Activated CD8-positive, alpha-beta T cell treated with anti-CD3 and anti-CD28 coated beads for 36 hours (primary cell): ENCODE measurements around the gene MYO3B. TPM values are rescaled to one million over a fixed set of nuclear protein-coding genes. Genes with fewer than 3 reads are reported as not detected.

Source experiments
- ATAC-seq: fragments of 200-7000 bp; cut with Tn5 transposase; one replicate; pipeline ENCODE4 v1.10.0; 2021; ENCODE audit warnings: mild to moderate bottlenecking, moderate library complexity
- CTCF ChIA-PET: fragments of 350-600 bp; sonication (Branson Sonifier 250); formaldehyde crosslinking; loops from one replicate; lab custom pipeline; 2021; ENCODE audit warnings: antibody characterized with exemption; lab: Charles Lee
- POLR2A ChIA-PET: fragments of 350-600 bp; sonication (Branson Sonifier 250); formaldehyde crosslinking; loops from one replicate; lab custom pipeline; 2021; ENCODE audit warnings: antibody characterized with exemption; lab: Charles Lee
- DNase-seq: peaks from one replicate; pipeline ENCODE4 v3.0.0-alpha.2; 2020
- H3K27ac Mint-ChIP-seq: one replicate; pipeline ENCODE4 v1.8.0; 2021; ENCODE audit warnings: mild to moderate bottlenecking, mixed read lengths
- H3K27me3 Mint-ChIP-seq: one replicate; pipeline ENCODE4 v1.8.0; 2021; ENCODE audit warnings: mixed read lengths
- H3K36me3 Mint-ChIP-seq: one replicate; pipeline ENCODE4 v1.8.0; 2021; ENCODE audit warnings: low read depth, mixed read lengths
- H3K4me1 Mint-ChIP-seq: one replicate; pipeline ENCODE4 v1.8.0; 2021; ENCODE audit warnings: low read depth, mixed read lengths
- H3K4me3 Mint-ChIP-seq: one replicate; pipeline ENCODE4 v1.8.0; 2021; ENCODE audit warnings: mild to moderate bottlenecking, moderate library complexity, mixed read lengths
- H3K9me3 Mint-ChIP-seq: one replicate; pipeline ENCODE4 v1.8.0; 2021; ENCODE audit warnings: mixed read lengths
- intact Hi-C: fragments of 100-400 bp; cut with micrococcal nuclease; formaldehyde crosslinking; loops from one replicate; pipeline ENCODE4 v1.10.0; 2022
- total RNA-seq, 2 experiments: library from RNA; stranded (reverse); gene quantifications; one replicate each; pipeline ENCODE4 v1.2.3, GENCODE V29; 2021
- TF ChIP-seq, protein P1 (sequence below): fragments of 200-600 bp; IDR thresholded peaks from one replicate; pipeline ENCODE4 v1.8.0; 2022; ENCODE audit warnings: antibody characterized with exemption, mild to moderate bottlenecking

The MYO3B gene
- total RNA-seq, 2 experiments from 2014 or later: 0.09 to 0.20 TPM

DNA sequence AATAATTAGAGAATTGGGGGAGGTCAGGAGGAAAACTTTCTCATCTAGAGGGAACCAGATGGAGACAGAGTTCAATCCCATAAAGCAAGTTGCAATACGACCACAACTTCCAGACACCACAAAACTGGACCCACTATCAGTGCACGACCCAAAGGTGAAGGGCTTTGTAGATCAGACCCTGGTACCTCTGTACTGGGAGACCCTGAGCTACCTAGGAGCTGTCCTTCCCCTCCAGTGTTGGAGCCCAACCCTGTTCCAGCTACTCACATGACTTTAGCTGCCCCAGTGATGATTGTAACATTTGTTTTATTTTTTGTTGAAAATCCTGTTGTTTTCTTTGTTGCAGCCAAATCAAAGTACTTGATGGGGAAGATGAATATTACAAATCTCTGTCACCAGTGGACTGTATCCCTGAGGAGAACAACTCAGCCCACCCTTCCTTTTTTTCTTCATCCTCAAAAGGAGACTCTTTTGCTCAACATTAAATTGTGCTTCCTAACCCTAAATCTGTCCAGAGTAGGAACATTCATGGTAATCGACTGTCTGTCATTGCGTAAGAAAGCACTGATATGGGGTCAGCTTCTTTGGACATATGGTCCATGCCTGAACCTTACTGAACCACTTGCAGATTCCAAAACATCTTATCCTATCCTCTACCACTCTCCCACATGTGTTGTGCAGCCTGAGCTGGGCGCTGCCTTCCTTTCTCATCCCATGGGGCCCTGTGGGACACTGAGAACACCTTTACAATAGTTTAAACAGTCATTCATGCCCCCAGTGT is 474.9 kb downstream of the MYO3B start:
- intact Hi-C loops: no loop called here
- Mint-ChIP-seq H3K36me3 (no peaks in the 10 kb centered on the region), H3K27me3 (peaks cover 9% of the 10 kb centered on the region), H3K4me1 (peaks cover 20% of the 10 kb centered on the region), H3K27ac (no peak overlapping the region), H3K9me3 (no peaks in the 10 kb centered on the region), H3K4me3 (no peak overlapping the region)
- TF ChIP-seq, protein P1, sequence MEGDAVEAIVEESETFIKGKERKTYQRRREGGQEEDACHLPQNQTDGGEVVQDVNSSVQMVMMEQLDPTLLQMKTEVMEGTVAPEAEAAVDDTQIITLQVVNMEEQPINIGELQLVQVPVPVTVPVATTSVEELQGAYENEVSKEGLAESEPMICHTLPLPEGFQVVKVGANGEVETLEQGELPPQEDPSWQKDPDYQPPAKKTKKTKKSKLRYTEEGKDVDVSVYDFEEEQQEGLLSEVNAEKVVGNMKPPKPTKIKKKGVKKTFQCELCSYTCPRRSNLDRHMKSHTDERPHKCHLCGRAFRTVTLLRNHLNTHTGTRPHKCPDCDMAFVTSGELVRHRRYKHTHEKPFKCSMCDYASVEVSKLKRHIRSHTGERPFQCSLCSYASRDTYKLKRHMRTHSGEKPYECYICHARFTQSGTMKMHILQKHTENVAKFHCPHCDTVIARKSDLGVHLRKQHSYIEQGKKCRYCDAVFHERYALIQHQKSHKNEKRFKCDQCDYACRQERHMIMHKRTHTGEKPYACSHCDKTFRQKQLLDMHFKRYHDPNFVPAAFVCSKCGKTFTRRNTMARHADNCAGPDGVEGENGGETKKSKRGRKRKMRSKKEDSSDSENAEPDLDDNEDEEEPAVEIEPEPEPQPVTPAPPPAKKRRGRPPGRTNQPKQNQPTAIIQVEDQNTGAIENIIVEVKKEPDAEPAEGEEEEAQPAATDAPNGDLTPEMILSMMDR: no peak
- no peak for ATAC-seq
- ChIA-PET POLR2A (no interaction called here), CTCF (interaction anchor here (0.6 kb wide), 1 partner anchor 163 kb away, joined by 3 read pairs; no protein-coding TSS in a partner anchor)
- DNase-seq: no peak

DNA sequence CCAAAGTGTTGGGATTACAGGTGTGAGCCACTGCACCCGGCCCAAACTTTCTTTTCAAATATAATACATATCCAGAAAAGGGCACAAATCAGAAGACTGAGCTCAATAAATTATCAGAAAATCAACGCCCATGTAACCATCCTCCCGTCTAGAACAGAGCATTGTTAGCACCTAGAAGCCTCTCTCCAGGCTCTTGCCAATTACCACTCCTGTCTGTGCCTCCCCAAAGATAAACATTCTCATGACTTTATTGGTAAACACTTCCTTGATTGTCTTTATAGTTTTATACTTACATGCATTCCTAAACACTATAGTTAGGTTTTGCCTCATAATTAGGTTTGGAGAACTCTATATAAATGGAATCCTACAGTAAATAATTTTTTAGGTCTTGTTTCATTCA is 478.7 kb downstream of the MYO3B start:
- intact Hi-C loops: no loop called here
- Mint-ChIP-seq H3K27me3 (peaks cover 6% of the 10 kb centered on the region), H3K9me3 (no peaks in the 10 kb centered on the region), H3K27ac (no peak overlapping the region), H3K36me3 (no peaks in the 10 kb centered on the region), H3K4me1 (peaks cover 9% of the 10 kb centered on the region), H3K4me3 (no peak overlapping the region)
- CTCF ChIA-PET: no interaction called here
- POLR2A ChIA-PET: no interaction called here
- DNase-seq (no peak), ATAC-seq (no peak)
- TF ChIP-seq, protein P1: no peak

DNA sequence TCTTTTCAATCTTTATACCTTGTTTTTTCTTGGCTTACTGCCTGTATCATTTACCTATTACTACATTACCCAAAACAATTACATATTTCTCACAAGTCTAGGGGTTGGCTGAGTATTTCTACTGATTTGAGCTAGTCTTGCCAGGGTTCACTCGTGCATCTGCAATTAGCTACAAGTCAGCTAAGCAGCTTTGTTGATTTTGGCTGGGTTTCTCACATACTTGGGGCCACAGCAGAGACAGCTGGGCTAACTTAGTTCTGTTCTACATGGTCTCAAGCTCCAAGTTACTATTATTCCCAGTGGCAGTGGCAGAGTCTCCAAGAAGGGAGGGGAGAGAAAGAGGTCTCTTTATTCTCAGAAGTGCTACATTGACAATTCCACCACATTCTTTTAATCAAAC is 482.5 kb downstream of the MYO3B start:
- Mint-ChIP-seq H3K27me3 (peaks cover 3% of the 10 kb centered on the region), H3K4me3 (no peak overlapping the region), H3K27ac (no peak overlapping the region), H3K9me3 (no peaks in the 10 kb centered on the region), H3K4me1 (no peaks in the 10 kb centered on the region), H3K36me3 (no peaks in the 10 kb centered on the region)
- TF ChIP-seq, protein P1: no peak
- intact Hi-C loops: no loop called here
- no peak for ATAC-seq
- POLR2A ChIA-PET: no interaction called here
- DNase-seq: no peak
- CTCF ChIA-PET: no interaction called here

DNA sequence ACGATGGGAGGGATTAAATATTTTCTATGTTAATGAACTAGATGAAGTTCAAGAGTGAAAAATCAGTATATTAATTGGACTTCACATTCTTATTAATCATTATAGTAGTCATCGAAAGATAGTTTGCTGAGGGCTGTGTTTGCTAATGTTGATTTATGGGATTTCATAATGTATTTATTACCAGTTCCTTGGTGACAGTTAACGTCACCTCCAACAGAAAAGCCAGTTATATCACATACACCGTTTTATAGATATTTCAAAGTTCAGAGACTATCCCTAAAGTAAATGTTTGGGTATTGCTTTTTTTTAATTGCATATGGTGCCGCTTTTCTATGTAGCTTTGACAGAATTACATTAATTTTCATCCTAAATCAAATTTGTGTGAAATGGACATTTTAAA is 487.8 kb downstream of the MYO3B start:
- ChIA-PET POLR2A (no interaction called here), CTCF (no interaction called here)
- ATAC-seq (no peak), DNase-seq (no peak)
- no peaks in the 10 kb centered on the region for H3K9me3 Mint-ChIP-seq
- no peak overlapping the region for H3K4me3 Mint-ChIP-seq
- TF ChIP-seq, protein P1: no peak
- H3K27me3 Mint-ChIP-seq: peaks cover 4% of the 10 kb centered on the region
- H3K4me1 Mint-ChIP-seq: no peaks in the 10 kb centered on the region
- H3K36me3 Mint-ChIP-seq: no peaks in the 10 kb centered on the region
- intact Hi-C loops: no loop called here
- H3K27ac Mint-ChIP-seq: no peak overlapping the region

DNA sequence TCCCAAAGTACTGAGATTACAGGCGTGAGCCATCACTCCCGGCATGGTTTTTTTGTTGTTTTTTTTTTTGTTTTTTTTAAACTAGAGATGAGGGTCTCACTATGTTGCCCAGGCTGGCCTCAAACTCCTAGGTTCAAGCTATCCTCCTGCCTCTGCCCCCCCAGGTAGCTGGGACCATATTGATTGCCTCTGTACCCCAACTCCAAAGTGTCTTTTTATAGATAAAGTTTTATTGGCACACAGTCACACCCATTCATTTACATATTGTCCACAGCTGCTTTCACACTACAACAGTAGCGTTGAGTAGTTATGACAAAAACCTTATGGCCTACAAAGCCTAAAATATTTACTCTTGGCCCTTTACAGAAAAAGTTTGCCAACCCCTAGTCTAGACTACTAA is 492.0 kb downstream of the MYO3B start:
- H3K27me3 Mint-ChIP-seq: peaks cover 9% of the 10 kb centered on the region
- intact Hi-C loops: no loop called here
- POLR2A ChIA-PET: no interaction called here
- CTCF ChIA-PET: no interaction called here
- no peak for ATAC-seq
- TF ChIP-seq, protein P1: no peak
- no peaks in the 10 kb centered on the region for H3K4me1 Mint-ChIP-seq
- no peak for DNase-seq
- no peaks in the 10 kb centered on the region for H3K36me3 Mint-ChIP-seq
- no peak overlapping the region for H3K27ac Mint-ChIP-seq
- no peaks in the 10 kb centered on the region for H3K9me3 Mint-ChIP-seq
- no peak overlapping the region for H3K4me3 Mint-ChIP-seq
